ENCODE data around the gene KCNK4. TPM values are rescaled to one million over a fixed set of nuclear protein-coding genes. Genes with fewer than 3 reads are reported as not detected.

The KCNK4 gene
- polyA plus RNA-seq, 1 donor (not counting 4 experiments of a cell fraction or from before 2014, with no cell fraction given): not detected

GRCh38 chr11:64278576-64279190 is 12.4 kb upstream of the KCNK4 start:
- Histone ChIP-seq H3K4me2 (ENCODE audit: control insufficient read depth, extremely low read depth, insufficient read depth, low read depth, low read length) (no peak overlapping the region), H3K4me1 (ENCODE audit: control insufficient read depth, extremely low read depth, insufficient read depth, low read length) (peaks cover 22% of the 10 kb centered on the region), H2AFZ (ENCODE audit: control insufficient read depth, low read length) (no peak overlapping the region), H3K27ac (ENCODE audit: control insufficient read depth, insufficient read depth, low read length) (no peak overlapping the region), H3K9me3 (ENCODE audit: control insufficient read depth, low read depth, low read length) (no peaks in the 10 kb centered on the region), H3K27me3 (ENCODE audit: control insufficient read depth, extremely low read depth, insufficient read depth, low read length) (no peaks in the 10 kb centered on the region), H3K79me2 (ENCODE audit: control insufficient read depth, insufficient read depth, low read length) (peaks cover 12% of the 10 kb centered on the region), H3K4me3 (ENCODE audit: control insufficient read depth in 2 of 3, extremely low read depth in 1 of 3, insufficient read depth in 2 of 3, low read depth in 1 of 3, low read length in 3 of 3) (no peak overlapping the region), H3K9me1 (ENCODE audit: control insufficient read depth, extremely low read depth, insufficient read depth, low read length) (no peaks in the 10 kb centered on the region), H3K36me3 (ENCODE audit: control insufficient read depth in 2 of 2, extremely low read depth in 1 of 2, insufficient read depth in 2 of 2, low read length in 2 of 2) (peaks cover 12 to 19% of the 10 kb centered on the region in 2 experiments), H4K20me1 (ENCODE audit: control insufficient read depth, extremely low read depth, insufficient read depth, low read length) (no peaks in the 10 kb centered on the region), H3K9ac (ENCODE audit: control insufficient read depth, extremely low read depth, insufficient read depth, low read length) (no peak overlapping the region)
- dilution Hi-C loops (cut with MboI; ENCODE audit: extremely low pct_ligation_motif_present, low sequenced_read_pairs): no loop called here
- FAIRE-seq: no peak
- TF ChIP-seq EZH2 (IDR thresholded peaks at IDR 0.05; ENCODE audit: low read length): no peak
- DNase-seq (ENCODE audit: low read depth, low spot score): no peak

GRCh38 chr11:64281957-64282770 is 8.9 kb upstream of the KCNK4 start:
- H2AFZ ChIP-seq (ENCODE audit: control insufficient read depth, low read length): no peak overlapping the region
- no peaks in the 10 kb centered on the region for H4K20me1 ChIP-seq (ENCODE audit: control insufficient read depth, extremely low read depth, insufficient read depth, low read length)
- H3K36me3 ChIP-seq (ENCODE audit: control insufficient read depth in 2 of 2, extremely low read depth in 1 of 2, insufficient read depth in 2 of 2, low read length in 2 of 2): peaks cover 11 to 19% of the 10 kb centered on the region in 2 experiments
- no peak for DNase-seq (ENCODE audit: low read depth, low spot score)
- TF ChIP-seq, protein P1, sequence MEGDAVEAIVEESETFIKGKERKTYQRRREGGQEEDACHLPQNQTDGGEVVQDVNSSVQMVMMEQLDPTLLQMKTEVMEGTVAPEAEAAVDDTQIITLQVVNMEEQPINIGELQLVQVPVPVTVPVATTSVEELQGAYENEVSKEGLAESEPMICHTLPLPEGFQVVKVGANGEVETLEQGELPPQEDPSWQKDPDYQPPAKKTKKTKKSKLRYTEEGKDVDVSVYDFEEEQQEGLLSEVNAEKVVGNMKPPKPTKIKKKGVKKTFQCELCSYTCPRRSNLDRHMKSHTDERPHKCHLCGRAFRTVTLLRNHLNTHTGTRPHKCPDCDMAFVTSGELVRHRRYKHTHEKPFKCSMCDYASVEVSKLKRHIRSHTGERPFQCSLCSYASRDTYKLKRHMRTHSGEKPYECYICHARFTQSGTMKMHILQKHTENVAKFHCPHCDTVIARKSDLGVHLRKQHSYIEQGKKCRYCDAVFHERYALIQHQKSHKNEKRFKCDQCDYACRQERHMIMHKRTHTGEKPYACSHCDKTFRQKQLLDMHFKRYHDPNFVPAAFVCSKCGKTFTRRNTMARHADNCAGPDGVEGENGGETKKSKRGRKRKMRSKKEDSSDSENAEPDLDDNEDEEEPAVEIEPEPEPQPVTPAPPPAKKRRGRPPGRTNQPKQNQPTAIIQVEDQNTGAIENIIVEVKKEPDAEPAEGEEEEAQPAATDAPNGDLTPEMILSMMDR (optimal IDR thresholded peaks at IDR 0.05 in 1 of 3, IDR thresholded peaks at IDR 0.05 in 1 of 3, conservative IDR thresholded peaks at IDR 0.05 in 1 of 3; ENCODE audit: extremely low read depth in 1 of 3, insufficient read depth in 2 of 3, low read length in 3 of 3): no peak
- TF ChIP-seq EZH2 (IDR thresholded peaks at IDR 0.05; ENCODE audit: low read length): no peak
- dilution Hi-C loops (cut with MboI; ENCODE audit: extremely low pct_ligation_motif_present, low sequenced_read_pairs): no loop called here
- no peaks in the 10 kb centered on the region for H3K9me1 ChIP-seq (ENCODE audit: control insufficient read depth, extremely low read depth, insufficient read depth, low read length)
- peaks cover 13% of the 10 kb centered on the region for H3K79me2 ChIP-seq (ENCODE audit: control insufficient read depth, insufficient read depth, low read length)
- H3K9ac ChIP-seq (ENCODE audit: control insufficient read depth, extremely low read depth, insufficient read depth, low read length): no peak overlapping the region
- H3K27me3 ChIP-seq (ENCODE audit: control insufficient read depth, extremely low read depth, insufficient read depth, low read length): no peaks in the 10 kb centered on the region
- peaks cover 14% of the 10 kb centered on the region for H3K4me1 ChIP-seq (ENCODE audit: control insufficient read depth, extremely low read depth, insufficient read depth, low read length)
- no peak overlapping the region for H3K27ac ChIP-seq (ENCODE audit: control insufficient read depth, insufficient read depth, low read length)
- H3K4me2 ChIP-seq (ENCODE audit: control insufficient read depth, extremely low read depth, insufficient read depth, low read depth, low read length): no peak overlapping the region
- no peak for FAIRE-seq
- no peaks in the 10 kb centered on the region for H3K9me3 ChIP-seq (ENCODE audit: control insufficient read depth, low read depth, low read length)
- H3K4me3 ChIP-seq (ENCODE audit: control insufficient read depth in 2 of 3, extremely low read depth in 1 of 3, insufficient read depth in 2 of 3, low read depth in 1 of 3, low read length in 3 of 3): no peak overlapping the region
